AG04449 (cell line): Measurements from ENCODE around the gene UIMC1.

ENCODE experiments used
- CTCF ChIA-PET: fragments of 350-600 bp; formaldehyde crosslinking; extraction: SDS; loops from one replicate; lab custom pipeline; 2021; ENCODE audit warnings: antibody characterized with exemption; lab: Yijun Ruan, JAX
- POLR2A ChIA-PET: fragments of 400-600, 350-600 bp; formaldehyde crosslinking; extraction: SDS; loops from one replicate; lab custom pipeline; 2020; ENCODE audit warnings: antibody characterized with exemption, inconsistent platforms; lab: Yijun Ruan, JAX
- DNase-seq: peaks from one replicate; pipeline ENCODE4 v3.0.0-alpha.2; 2010; ENCODE audit warnings: low read depth, low spot score
- H3K4me3 ChIP-seq: 2 replicates; pipeline ENCODE4 v1.5.1; 2011; ENCODE audit warnings: low read depth, mild to moderate bottlenecking, control low read depth, low read length
- CTCF ChIP-seq: IDR thresholded peaks from one replicate; pipeline ENCODE4 v1.5.1; 2011; ENCODE audit warnings: mild to moderate bottlenecking, moderate library complexity, low read length, control low read depth, inconsistent platforms; ENCODE audit not compliant: insufficient read depth; ENCODE audit errors: missing control alignments

UIMC1 gene

GRCh38 chr5:176859916-176860315 is 146.7 kb downstream of the UIMC1 start:
- DNase-seq: no peak
- ChIA-PET CTCF (no interaction called here), POLR2A (no interaction called here)
- no peak overlapping the region for H3K4me3 ChIP-seq
- TF ChIP-seq CTCF: no peak

- no peak overlapping the region for H3K4me3 ChIP-seq
- no peak for DNase-seq
- CTCF ChIA-PET: no interaction called here
- no peak for TF ChIP-seq CTCF
- POLR2A ChIA-PET: no interaction called here
These were observed 148.7 kb downstream of the UIMC1 start for GRCh38 chr5:176857894-176858273.

GRCh38 chr5:176857216-176857893 is 149.2 kb downstream of the UIMC1 start:
- H3K4me3 ChIP-seq: no peak overlapping the region
- ChIA-PET CTCF (no interaction called here), POLR2A (no interaction called here)
- TF ChIP-seq CTCF: no peak
- DNase-seq: no peak

- no peak for DNase-seq
- ChIA-PET POLR2A (no interaction called here), CTCF (no interaction called here)
- TF ChIP-seq CTCF: no peak
- H3K4me3 ChIP-seq: no peak overlapping the region
These were observed 149.8 kb downstream of the UIMC1 start for GRCh38 chr5:176856746-176857145.

- ChIA-PET POLR2A (no interaction called here), CTCF (no interaction called here)
These were observed 151.0 kb downstream of the UIMC1 start for GRCh38 chr5:176855598-176855997.

More at GRCh38 chr5:176855598-176855997, 151.0 kb downstream of the UIMC1 start:
- H3K4me3 ChIP-seq: no peak overlapping the region
- no peak for TF ChIP-seq CTCF
- DNase-seq: no peak
